Hepatocyte (in vitro differentiated cells): ENCODE data around the gene TTC9.

Experiments
- CTCF ChIP-seq: fragments of 200-600 bp; sonication (generic); IDR thresholded peaks from 2 replicates; pipeline ENCODE4 v1.5.1; 2016; ENCODE audit warnings: antibody characterized with exemption, mild to moderate bottlenecking; ENCODE audit not compliant: poor library complexity
- EZH2phosphoT487 ChIP-seq: fragments of 200-600 bp; sonication (generic); IDR thresholded peaks from one replicate; pipeline ENCODE4 v1.6.1; 2018; ENCODE audit warnings: antibody characterized with exemption, mild to moderate bottlenecking, low read depth, moderate library complexity; ENCODE audit not compliant: unreplicated experiment, severe bottlenecking

DNA sequence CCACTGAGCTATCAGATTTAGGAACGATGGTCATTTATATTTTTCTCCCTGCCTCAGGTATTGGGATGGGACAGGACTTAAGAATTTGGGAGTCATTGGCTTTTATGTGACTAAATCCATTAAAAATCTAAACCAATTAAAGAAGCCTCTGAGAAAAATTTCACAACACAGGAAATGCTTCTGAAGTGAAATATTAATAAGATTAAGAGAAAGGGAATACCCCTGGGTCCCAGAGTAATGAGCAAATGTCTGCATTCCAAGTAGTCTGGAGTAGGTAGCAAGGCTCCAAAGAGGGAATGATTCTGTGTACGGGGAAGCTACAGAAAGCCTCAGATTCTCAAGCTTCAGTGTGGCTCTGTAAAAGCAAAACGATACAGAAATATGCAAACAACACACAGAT, 40.6 kb upstream of the TTC9 start:
- TF ChIP-seq EZH2phosphoT487 (no peak), CTCF (no peak)
